GM21360 (cell line): ENCODE data around the gene SPAG9.

Experiments used
- ATAC-seq: cut with Tn5 transposase; IDR thresholded peaks from one replicate; pipeline ENCODE4 v1.9.1; 2021; ENCODE audit warnings: mild to moderate bottlenecking, moderate library complexity; ENCODE audit not compliant: unreplicated experiment

The SPAG9 gene

GRCh38 chr17:51045621-51046020 is 75.0 kb downstream of the SPAG9 start:
- no peak for ATAC-seq

GRCh38 chr17:51044976-51045375 is 75.7 kb downstream of the SPAG9 start:
- no peak for ATAC-seq

- no peak for ATAC-seq
Measured at GRCh38 chr17:51036084-51036483, 84.6 kb downstream of the SPAG9 start.

GRCh38 chr17:51035431-51035830 is 85.2 kb downstream of the SPAG9 start:
- ATAC-seq: no peak

- ATAC-seq: no peak
Measured at GRCh38 chr17:51034800-51035199, 85.9 kb downstream of the SPAG9 start.

GRCh38 chr17:51032850-51033249 is 87.8 kb downstream of the SPAG9 start:
- ATAC-seq: no peak

GRCh38 chr17:51029568-51030463 is 90.9 kb downstream of the SPAG9 start:
- ATAC-seq: no peak

GRCh38 chr17:51029142-51029541 is 91.5 kb downstream of the SPAG9 start:
- ATAC-seq: no peak

- ATAC-seq: no peak
Measured at GRCh38 chr17:51028176-51028863, 92.3 kb downstream of the SPAG9 start.

GRCh38 chr17:51018541-51018940 is 102.1 kb downstream of the SPAG9 start:
- no peak for ATAC-seq

GRCh38 chr17:51017270-51017669 is 103.4 kb downstream of the SPAG9 start:
- no peak for ATAC-seq

- no peak for ATAC-seq
Measured at GRCh38 chr17:51016099-51016498, 104.6 kb downstream of the SPAG9 start.

- ATAC-seq: no peak
Measured at GRCh38 chr17:51015145-51015558, 105.5 kb downstream of the SPAG9 start.

- ATAC-seq: no peak
Measured at GRCh38 chr17:51014129-51014528, 106.5 kb downstream of the SPAG9 start.

- no peak for ATAC-seq
Measured at GRCh38 chr17:51013322-51013721, 107.3 kb downstream of the SPAG9 start.

GRCh38 chr17:51012538-51012937 is 108.1 kb downstream of the SPAG9 start:
- no peak for ATAC-seq

GRCh38 chr17:51010173-51010675 is 110.4 kb downstream of the SPAG9 start:
- ATAC-seq: no peak

- ATAC-seq: no peak
Measured at GRCh38 chr17:51006601-51007000, 114.1 kb downstream of the SPAG9 start.

- no peak for ATAC-seq
Measured at GRCh38 chr17:51005768-51006167, 114.9 kb downstream of the SPAG9 start.

- no peak for ATAC-seq
Measured at GRCh38 chr17:51004249-51004648, 116.4 kb downstream of the SPAG9 start.

- ATAC-seq: no peak
Measured at GRCh38 chr17:51000835-51001638, 119.6 kb downstream of the SPAG9 start.
